Endothelial cell of umbilical vein (primary cell): ENCODE results near the gene CHURC1. TPM values are rescaled to one million over a fixed set of nuclear protein-coding genes. Genes with fewer than 3 reads are reported as not detected.

ENCODE experiments used
- BruUV-seq: library from RNA; stranded (reverse); fragments of 400-500 nt; replicated peaks from 2 replicates; lab custom pipeline; 2021; lab: Mats Ljungman, UMichigan
- CTCF ChIA-PET: fragments of 300-600, 350-600 bp; sonication (Branson Sonifier 250); formaldehyde crosslinking; loops from one replicate; lab custom pipeline; 2021; ENCODE audit warnings: antibody characterized with exemption, inconsistent platforms; lab: Charles Lee
- POLR2A ChIA-PET: fragments of 300-600, 350-600 bp; sonication (Branson Sonifier 250); formaldehyde crosslinking; loops from one replicate; lab custom pipeline; 2021; ENCODE audit warnings: antibody characterized with exemption, inconsistent platforms; lab: Charles Lee
- DNase-seq: peaks from one replicate; pipeline ENCODE4 v3.0.0-alpha.2; 2011; ENCODE audit warnings: low read depth, low spot score
- FAIRE-seq: peaks from 2 replicates; lab custom pipeline; 2011; peaks lifted over from hg19 to GRCh38; lab: Jason Lieb, UNC
- H2AFZ ChIP-seq: 2 replicates; pipeline ENCODE4 v1.6.0; 2012; ENCODE audit warnings: low read depth, low read length, control low read depth, inconsistent platforms
- H3K27ac ChIP-seq: 2 replicates; pipeline ENCODE4 v1.5.1; 2011; ENCODE audit warnings: low read depth, mild to moderate bottlenecking, control low read depth, low read length, moderate library complexity; ENCODE audit not compliant: insufficient read depth
- H3K27me3 ChIP-seq, 2 experiments: 2 replicates each; pipeline versions ENCODE4 v1.6.0 to v1.6.1; 2011; ENCODE audit warnings: low read length in 2 of 2, mixed read lengths in 1 of 2; ENCODE audit not compliant: control insufficient read depth in 2 of 2, insufficient read depth in 2 of 2
- H3K36me3 ChIP-seq, 2 experiments: 2 replicates in 1 of 2; 3 replicates in 1 of 2; pipeline ENCODE4 v1.5.1; 2011; ENCODE audit warnings: low read length in 2 of 2, mild to moderate bottlenecking in 1 of 2, moderate library complexity in 1 of 2; ENCODE audit not compliant: control insufficient read depth in 2 of 2, insufficient read depth in 2 of 2; ENCODE audit errors: extremely low read depth in 1 of 2
- H3K4me1 ChIP-seq: 3 replicates; pipeline ENCODE4 v1.5.1; 2011; ENCODE audit warnings: mild to moderate bottlenecking, low read length; ENCODE audit not compliant: control insufficient read depth, insufficient read depth; ENCODE audit errors: extremely low read depth
- H3K4me2 ChIP-seq: 2 replicates; pipeline ENCODE4 v1.6.1; 2011; ENCODE audit warnings: low read length, control low read depth, mixed read lengths; ENCODE audit not compliant: insufficient read depth
- H3K4me3 ChIP-seq, 3 experiments: fragments of 200-600 bp in 1 of 3; sonication (generic), shearing (Covaris generic) in 1 of 3; replicated peaks in 1 of 3; 2 replicates each; pipeline ENCODE4 v1.5.1; 2011 to 2016; ENCODE audit warnings: control low read depth in 3 of 3, low read length in 3 of 3, mild to moderate bottlenecking in 2 of 3, inconsistent platforms in 1 of 3, low read depth in 1 of 3, moderate library complexity in 1 of 3; ENCODE audit not compliant: insufficient read depth in 1 of 3
- H3K79me2 ChIP-seq: 2 replicates; pipeline ENCODE4 v1.6.0; 2012; ENCODE audit warnings: low read length, inconsistent platforms; ENCODE audit not compliant: control insufficient read depth, insufficient read depth
- H3K9ac ChIP-seq: replicated peaks from 2 replicates; pipeline ENCODE3; 2011; ENCODE audit warnings: low read length, control low read depth; ENCODE audit not compliant: insufficient read depth; ENCODE audit errors: extremely low read depth
- H3K9me1 ChIP-seq: replicated peaks from 3 replicates; pipeline ENCODE4 v1.6.0; 2011; ENCODE audit warnings: mild to moderate bottlenecking, low read length; ENCODE audit not compliant: control insufficient read depth, insufficient read depth; ENCODE audit errors: extremely low read depth
- H3K9me3 ChIP-seq: replicated peaks from 2 replicates; pipeline ENCODE4 v1.5.1; 2012; ENCODE audit warnings: low read length, inconsistent platforms; ENCODE audit not compliant: control insufficient read depth, insufficient read depth
- H4K20me1 ChIP-seq: replicated peaks from 2 replicates; pipeline ENCODE3; 2011; ENCODE audit warnings: mild to moderate bottlenecking, low read length; ENCODE audit not compliant: control insufficient read depth, insufficient read depth; ENCODE audit errors: extremely low read depth
- CTCF ChIP-seq, 2 donors: IDR thresholded peaks; 1 replicate in 1 of 2; 2 replicates in 1 of 2; pipeline ENCODE4 v1.5.1; 2011; ENCODE audit warnings: low read length in 2 of 2, mild to moderate bottlenecking in 2 of 2, moderate library complexity in 2 of 2, control low read depth in 1 of 2, inconsistent platforms in 1 of 2, low read depth in 1 of 2; ENCODE audit not compliant: insufficient read depth in 1 of 2; ENCODE audit errors: extremely low read depth in 1 of 2
- EZH2 ChIP-seq: IDR thresholded peaks from 2 replicates; pipeline ENCODE4 v1.6.1; 2012; ENCODE audit warnings: borderline replicate concordance, low read depth, mild to moderate bottlenecking, moderate library complexity, low read length, inconsistent platforms; ENCODE audit not compliant: severe bottlenecking
- FOS ChIP-seq: IDR thresholded peaks from 2 replicates; pipeline ENCODE4 v1.6.1; 2011; ENCODE audit warnings: mild to moderate bottlenecking, low read length, moderate library complexity, borderline replicate concordance; ENCODE audit not compliant: insufficient read depth
- GATA2 ChIP-seq: IDR thresholded peaks from 2 replicates; pipeline ENCODE4 v1.7.0; 2011; ENCODE audit warnings: low read depth, mild to moderate bottlenecking, moderate library complexity, mixed read lengths, low read length; ENCODE audit not compliant: insufficient read length, insufficient read depth
- JUN ChIP-seq: IDR thresholded peaks from 2 replicates; pipeline ENCODE4 v1.6.1; 2011; ENCODE audit warnings: borderline replicate concordance, low read depth; ENCODE audit not compliant: insufficient read length, insufficient read depth
- MYC ChIP-seq: IDR thresholded peaks from one replicate; pipeline ENCODE4 v1.6.1; 2011; ENCODE audit warnings: mild to moderate bottlenecking, low read depth, low read length
- POLR2A ChIP-seq: IDR thresholded peaks from 2 replicates; pipeline ENCODE4 v1.6.1; 2012; ENCODE audit warnings: low read depth, mild to moderate bottlenecking, control low read depth, low read length
- POLR2AphosphoS5 ChIP-seq: IDR thresholded peaks from 2 replicates; pipeline ENCODE4 v1.6.1; 2012; ENCODE audit warnings: low read depth, mild to moderate bottlenecking, control low read depth, low read length, moderate library complexity; ENCODE audit not compliant: insufficient read depth
- dilution Hi-C: fragments of 300-500 bp; cut with MboI; formaldehyde crosslinking; loops from one replicate; pipeline ENCODE4 v1.15.0; 2019; ENCODE audit warnings: low sequenced_read_pairs; ENCODE audit not compliant: extremely low pct_ligation_motif_present
- intact Hi-C: fragments of 100-400 bp; cut with micrococcal nuclease; formaldehyde crosslinking; loops from one replicate; pipeline ENCODE4 v1.10.0; 2022
- polyA plus RNA-seq, 4 experiments: library from polyadenylated mRNA; depleted of rRNA in 3 of 4; stranded (reverse) in 3 of 4; unstranded in 1 of 4; fragments of >200 nt; gene quantifications; 2 replicates each; pipeline versions ENCODE4 v1.2.1 to v1.2.3, GENCODE V29; 2011 to 2012; ENCODE audit warnings: missing spikeins in 1 of 4
- total RNA-seq: library from RNA; stranded (reverse); gene quantifications from 2 replicates; pipeline ENCODE4 v1.2.3, GENCODE V29; 2021
- TF ChIP-seq, protein P1 (sequence below): IDR thresholded peaks from 2 replicates; pipeline ENCODE4 v1.6.1; 2011; ENCODE audit not compliant: insufficient read depth, insufficient read length

The CHURC1 gene
- total and polyA plus RNA-seq, 2 donors (not counting 3 experiments of a cell fraction or from before 2014, with no cell fraction given) = 44.4 to 62.2 TPM

DNA sequence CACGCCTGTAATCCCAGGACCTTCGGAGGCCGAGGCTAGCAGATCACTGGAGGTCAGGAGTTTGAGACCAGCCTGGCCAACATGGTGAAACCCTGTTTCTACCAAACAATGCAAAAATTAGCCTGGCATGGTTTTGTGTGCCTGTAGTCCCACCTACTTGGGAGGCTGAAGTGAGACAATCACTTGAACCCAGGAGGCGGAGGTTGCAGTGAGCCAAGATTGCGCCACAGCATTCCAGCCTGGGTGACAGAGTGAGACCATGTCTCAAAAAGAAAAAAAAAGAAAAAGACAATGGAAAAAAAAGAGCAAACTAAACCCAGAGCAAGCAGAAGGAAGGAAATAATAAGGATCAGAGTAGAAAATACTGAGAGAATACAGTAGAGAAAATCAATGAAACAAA lies 5.4 kb downstream of the CHURC1 start:
- Histone ChIP-seq H3K4me3 (no peak overlapping the region), H2AFZ (no peak overlapping the region), H3K27me3 (no peaks in the 10 kb centered on the region), H3K36me3 (no peaks in the 10 kb centered on the region), H3K9me3 (no peaks in the 10 kb centered on the region), H3K4me1 (peaks cover 13% of the 10 kb centered on the region), H3K9ac (no peak overlapping the region), H4K20me1 (peaks cover 3% of the 10 kb centered on the region), H3K27ac (no peak overlapping the region), H3K4me2 (no peak overlapping the region), H3K9me1 (no peaks in the 10 kb centered on the region), H3K79me2 (peaks cover 32% of the 10 kb centered on the region)
- dilution Hi-C loops = no loop called here
- CTCF ChIA-PET = no interaction called here
- TF ChIP-seq POLR2AphosphoS5 (no peak), MYC (no peak), CTCF (IDR thresholded peaks at IDR 0.05; ENCODE audit: extremely low read depth in 1 of 2, insufficient read depth in 1 of 2, low read depth in 1 of 2, low read length in 2 of 2) (no peak), FOS (no peak)
- no TSS peak for BruUV-seq
- FAIRE-seq (no peak), DNase-seq (no peak)
- POLR2A ChIA-PET = no interaction called here
- intact Hi-C loops = no loop called here

DNA sequence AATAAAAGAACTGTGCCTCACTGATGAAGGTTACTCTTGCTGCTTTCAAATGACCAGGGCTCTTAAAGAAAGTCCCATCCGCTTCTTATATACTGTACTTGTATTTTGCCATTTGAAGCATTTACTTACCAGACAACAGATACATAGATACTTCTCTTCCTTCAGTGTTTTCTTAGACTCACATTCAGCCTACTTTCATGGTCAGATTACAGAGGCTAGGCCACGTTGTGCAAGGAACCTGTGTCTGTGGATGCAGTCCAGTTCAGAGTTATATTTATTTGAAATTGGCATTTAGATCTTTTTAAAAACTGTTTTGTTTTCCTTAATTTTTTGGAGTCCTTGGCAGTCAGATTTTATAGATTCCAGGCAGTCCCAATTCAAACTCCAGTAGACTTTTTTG lies 6.2 kb downstream of the CHURC1 start:
- no peak for FAIRE-seq
- no peaks in the 10 kb centered on the region for H3K36me3 ChIP-seq

More for the DNA sequence above, 6.2 kb downstream of the CHURC1 start:
- dilution Hi-C loops = no loop called here
- no peak overlapping the region for H3K4me3 ChIP-seq
- no peaks in the 10 kb centered on the region for H3K27me3 ChIP-seq
- ChIA-PET POLR2A (no interaction called here), CTCF (interaction anchor here (1.4 kb wide), 1 partner anchor 10 kb away, joined by 3 read pairs; no protein-coding TSS in a partner anchor)
- H3K4me2 ChIP-seq = no peak overlapping the region
- H4K20me1 ChIP-seq = peaks cover 3% of the 10 kb centered on the region
- no peak overlapping the region for H2AFZ ChIP-seq
- no peak overlapping the region for H3K27ac ChIP-seq
- peaks cover 6% of the 10 kb centered on the region for H3K4me1 ChIP-seq
- peaks cover 23% of the 10 kb centered on the region for H3K79me2 ChIP-seq
- intact Hi-C loops = no loop called here
- BruUV-seq = no TSS peak
- H3K9me1 ChIP-seq = no peaks in the 10 kb centered on the region
- DNase-seq = no peak
- no peak for TF ChIP-seq POLR2A
- no peak for TF ChIP-seq EZH2
- TF ChIP-seq FOS = no peak
- no peak for TF ChIP-seq CTCF (IDR thresholded peaks at IDR 0.05; ENCODE audit: extremely low read depth in 1 of 2, insufficient read depth in 1 of 2, low read depth in 1 of 2, low read length in 2 of 2)
- TF ChIP-seq, protein P1, sequence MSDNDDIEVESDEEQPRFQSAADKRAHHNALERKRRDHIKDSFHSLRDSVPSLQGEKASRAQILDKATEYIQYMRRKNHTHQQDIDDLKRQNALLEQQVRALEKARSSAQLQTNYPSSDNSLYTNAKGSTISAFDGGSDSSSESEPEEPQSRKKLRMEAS = no peak
- TF ChIP-seq MYC = no peak
- no peak for TF ChIP-seq POLR2AphosphoS5
- TF ChIP-seq JUN = no peak
- no peak for TF ChIP-seq GATA2
- no peak overlapping the region for H3K9ac ChIP-seq
- H3K9me3 ChIP-seq = no peaks in the 10 kb centered on the region
